Neural cell (in vitro differentiated cells): ENCODE data around the gene AP3S2.

Experiments
- CTCF ChIP-seq: fragments of 450-650 bp; IDR thresholded peaks from 2 replicates; pipeline ENCODE4 v1.5.1; 2014; ENCODE audit warnings: antibody characterized with exemption, mild to moderate bottlenecking, moderate library complexity; ENCODE audit not compliant: poor library complexity, severe bottlenecking
- EP300 ChIP-seq: fragments of 450-650 bp; conservative IDR thresholded peaks from 2 replicates; pipeline ENCODE4 v1.6.1; 2014; ENCODE audit warnings: antibody characterized with exemption, mild to moderate bottlenecking, moderate library complexity; ENCODE audit not compliant: poor library complexity, severe bottlenecking
- EZH2 ChIP-seq: fragments of 200-600, 300-800 bp; shearing (Covaris generic), sonication (generic); IDR thresholded peaks from 2 replicates; pipeline ENCODE4 v1.6.1; 2014; ENCODE audit warnings: antibody characterized with exemption, low read length, borderline replicate concordance, mild to moderate bottlenecking; ENCODE audit not compliant: insufficient read depth, poor library complexity, severe bottlenecking
- MXI1 ChIP-seq: fragments of 450-650 bp; conservative IDR thresholded peaks from 2 replicates; pipeline ENCODE4 v1.6.1; 2014; ENCODE audit warnings: antibody characterized with exemption, mild to moderate bottlenecking; ENCODE audit not compliant: poor library complexity, severe bottlenecking
- POLR2AphosphoS5 ChIP-seq: IDR thresholded peaks from 2 replicates; pipeline ENCODE4 v1.6.1; 2012
- RAD21 ChIP-seq: fragments of 450-650 bp; conservative IDR thresholded peaks from 2 replicates; pipeline ENCODE4 v1.6.1; 2014; ENCODE audit warnings: antibody characterized with exemption, mild to moderate bottlenecking, moderate library complexity
- SMC3 ChIP-seq: fragments of 450-650 bp; conservative IDR thresholded peaks from 2 replicates; pipeline ENCODE4 v1.6.1; 2014; ENCODE audit warnings: antibody characterized with exemption, mild to moderate bottlenecking, moderate library complexity; ENCODE audit not compliant: poor library complexity
- TAF1 ChIP-seq: IDR thresholded peaks from 2 replicates; pipeline ENCODE4 v1.6.1; 2012; ENCODE audit warnings: low read depth
- TF ChIP-seq, protein P1 (sequence below): IDR thresholded peaks from 2 replicates; pipeline ENCODE4 v1.6.1; 2012; ENCODE audit warnings: borderline replicate concordance

GRCh38 chr15:89823836-89824606, 69.8 kb downstream of the AP3S2 start:
- no peak for TF ChIP-seq CTCF
- TF ChIP-seq, protein P1, sequence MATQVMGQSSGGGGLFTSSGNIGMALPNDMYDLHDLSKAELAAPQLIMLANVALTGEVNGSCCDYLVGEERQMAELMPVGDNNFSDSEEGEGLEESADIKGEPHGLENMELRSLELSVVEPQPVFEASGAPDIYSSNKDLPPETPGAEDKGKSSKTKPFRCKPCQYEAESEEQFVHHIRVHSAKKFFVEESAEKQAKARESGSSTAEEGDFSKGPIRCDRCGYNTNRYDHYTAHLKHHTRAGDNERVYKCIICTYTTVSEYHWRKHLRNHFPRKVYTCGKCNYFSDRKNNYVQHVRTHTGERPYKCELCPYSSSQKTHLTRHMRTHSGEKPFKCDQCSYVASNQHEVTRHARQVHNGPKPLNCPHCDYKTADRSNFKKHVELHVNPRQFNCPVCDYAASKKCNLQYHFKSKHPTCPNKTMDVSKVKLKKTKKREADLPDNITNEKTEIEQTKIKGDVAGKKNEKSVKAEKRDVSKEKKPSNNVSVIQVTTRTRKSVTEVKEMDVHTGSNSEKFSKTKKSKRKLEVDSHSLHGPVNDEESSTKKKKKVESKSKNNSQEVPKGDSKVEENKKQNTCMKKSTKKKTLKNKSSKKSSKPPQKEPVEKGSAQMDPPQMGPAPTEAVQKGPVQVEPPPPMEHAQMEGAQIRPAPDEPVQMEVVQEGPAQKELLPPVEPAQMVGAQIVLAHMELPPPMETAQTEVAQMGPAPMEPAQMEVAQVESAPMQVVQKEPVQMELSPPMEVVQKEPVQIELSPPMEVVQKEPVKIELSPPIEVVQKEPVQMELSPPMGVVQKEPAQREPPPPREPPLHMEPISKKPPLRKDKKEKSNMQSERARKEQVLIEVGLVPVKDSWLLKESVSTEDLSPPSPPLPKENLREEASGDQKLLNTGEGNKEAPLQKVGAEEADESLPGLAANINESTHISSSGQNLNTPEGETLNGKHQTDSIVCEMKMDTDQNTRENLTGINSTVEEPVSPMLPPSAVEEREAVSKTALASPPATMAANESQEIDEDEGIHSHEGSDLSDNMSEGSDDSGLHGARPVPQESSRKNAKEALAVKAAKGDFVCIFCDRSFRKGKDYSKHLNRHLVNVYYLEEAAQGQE = no peak
- no peak for TF ChIP-seq EZH2
- no peak for TF ChIP-seq POLR2AphosphoS5
- TF ChIP-seq EP300 = no peak
- TF ChIP-seq TAF1 = no peak
- TF ChIP-seq SMC3 = no peak
- no peak for TF ChIP-seq MXI1
- no peak for TF ChIP-seq RAD21
